GM12878 (cell line): ENCODE measurements around the gene TBCCD1. TPM values are rescaled to one million over a fixed set of nuclear protein-coding genes. Genes with fewer than 3 reads are reported as not detected.

Experiments used
- BACH1 ChIP-seq: fragments of 450-650 bp; IDR thresholded peaks from 2 replicates; pipeline ENCODE4 v1.6.1; 2017; ENCODE audit warnings: mild to moderate bottlenecking, borderline replicate concordance
- CEBPB ChIP-seq, 2 experiments: fragments of 150-350 bp in 1 of 2; IDR thresholded peaks; 2 replicates each; pipeline ENCODE4 v1.6.1; 2012 to 2014; ENCODE audit warnings: low read depth in 2 of 2, low read length in 2 of 2, borderline replicate concordance in 1 of 2, inconsistent platforms in 1 of 2
- CHD2 ChIP-seq: IDR thresholded peaks from 2 replicates; pipeline ENCODE4 v1.6.1; 2011; ENCODE audit warnings: low read depth, low read length, improper control_type of control experiment, borderline replicate concordance
- FOS ChIP-seq: IDR thresholded peaks from 3 replicates; pipeline ENCODE4 v1.6.1; 2011; ENCODE audit warnings: borderline replicate concordance; ENCODE audit not compliant: insufficient read length; ENCODE audit errors: extremely low read depth
- GATAD2B ChIP-seq: fragments of 450-650 bp; conservative IDR thresholded peaks from 2 replicates; pipeline ENCODE4 v1.6.1; 2017; ENCODE audit warnings: low read depth, mild to moderate bottlenecking, moderate library complexity
- HDAC2 ChIP-seq: fragments of 200-600 bp; sonication (generic); IDR thresholded peaks from 2 replicates; pipeline ENCODE4 v1.6.1; 2017
- IKZF1 ChIP-seq: fragments of 450-650 bp; conservative IDR thresholded peaks from 2 replicates; pipeline ENCODE4 v1.6.1; 2017; ENCODE audit warnings: antibody characterized with exemption, mild to moderate bottlenecking
- IRF4 ChIP-seq: IDR thresholded peaks from 2 replicates; pipeline ENCODE4 v1.6.1; 2011; ENCODE audit warnings: low read depth, low read length
- KLF5 ChIP-seq: fragments of 450-650 bp; IDR thresholded peaks from 2 replicates; pipeline ENCODE4 v1.6.1; 2014; ENCODE audit warnings: mild to moderate bottlenecking; ENCODE audit not compliant: partially characterized antibody
- LARP7 ChIP-seq: fragments of 450-650 bp; IDR thresholded peaks from 2 replicates; pipeline ENCODE4 v1.6.1; 2017; ENCODE audit warnings: mild to moderate bottlenecking
- MEF2A ChIP-seq: IDR thresholded peaks from 2 replicates; pipeline ENCODE4 v1.6.1; 2011; ENCODE audit warnings: low read depth, mild to moderate bottlenecking, low read length, moderate library complexity; ENCODE audit not compliant: insufficient read depth
- NBN ChIP-seq: fragments of 450-650 bp; IDR thresholded peaks from 2 replicates; pipeline ENCODE4 v1.6.1; 2016
- PAX5 ChIP-seq: IDR thresholded peaks from 2 replicates; pipeline ENCODE4 v1.6.1; 2011; ENCODE audit warnings: low read depth, low read length, borderline replicate concordance
- PML ChIP-seq: IDR thresholded peaks from 2 replicates; pipeline ENCODE4 v1.6.1; 2012; ENCODE audit warnings: low read length, inconsistent platforms
- POLR2A ChIP-seq: IDR thresholded peaks from 2 replicates; pipeline ENCODE4 v1.6.1; 2011; ENCODE audit warnings: low read depth, mild to moderate bottlenecking, low read length
- POU2F2 ChIP-seq: IDR thresholded peaks from 3 replicates; pipeline ENCODE4 v1.6.1; 2011; ENCODE audit warnings: low read depth, mild to moderate bottlenecking, low read length, borderline replicate concordance
- RFX5 ChIP-seq: IDR thresholded peaks from 2 replicates; pipeline ENCODE4 v1.6.1; 2011; ENCODE audit warnings: low read depth, low read length, improper control_type of control experiment
- RUNX3 ChIP-seq: IDR thresholded peaks from 2 replicates; pipeline ENCODE4 v1.6.1; 2012; ENCODE audit warnings: low read length, inconsistent platforms
- SMAD1 ChIP-seq: fragments of 450-650 bp; IDR thresholded peaks from 2 replicates; pipeline ENCODE4 v1.6.1; 2018; ENCODE audit warnings: mild to moderate bottlenecking, low read depth; ENCODE audit not compliant: partially characterized antibody
- TARDBP ChIP-seq: IDR thresholded peaks from 2 replicates; pipeline ENCODE4 v1.6.1; 2016; ENCODE audit warnings: borderline replicate concordance
- TCF7 ChIP-seq: IDR thresholded peaks from 2 replicates; pipeline ENCODE4 v1.6.1; 2014; ENCODE audit warnings: antibody characterized with exemption, borderline replicate concordance
- YY1 ChIP-seq: IDR thresholded peaks from 2 replicates; pipeline ENCODE4 v1.6.1; 2011; ENCODE audit warnings: low read depth, mild to moderate bottlenecking, low read length
- polyA plus RNA-seq, 11 experiments: library from polyadenylated mRNA; depleted of rRNA in 4 of 11; unstranded in 6 of 11; stranded (reverse) in 5 of 11; fragments of >200 nt; fragmentation: Nextera tagmentation in 4 of 11; fragmentation: Illumina TruSeq in 1 of 11; extraction: Ambion mirVana in 4 of 11; extraction: Trizol in 1 of 11; gene quantifications; 1 replicate in 1 of 11; 2 replicates in 10 of 11; pipeline versions ENCODE4 v1.2.1 to v1.2.3, GENCODE V29; 2011 to 2016; ENCODE audit warnings: inconsistent platforms in 2 of 11, missing spikeins in 2 of 11, low read depth in 1 of 11
- total RNA-seq, 4 experiments: library from RNA; depleted of rRNA in 3 of 4; stranded (reverse); fragments of >200 nt in 3 of 4; fragmentation: Illumina TruSeq in 1 of 4; extraction: Trizol in 1 of 4; gene quantifications; 2 replicates each; pipeline versions ENCODE4 v1.2.1 to v1.2.3, GENCODE V29; 2013 to 2021
- TF ChIP-seq, protein P1 (sequence below): fragments of 450-650 bp; IDR thresholded peaks from 2 replicates; pipeline ENCODE4 v1.6.1; 2016; ENCODE audit warnings: mild to moderate bottlenecking
- TF ChIP-seq, protein P2 (sequence below): IDR thresholded peaks from 2 replicates; pipeline ENCODE4 v1.6.1; 2011; ENCODE audit warnings: mild to moderate bottlenecking, low read depth, low read length, moderate library complexity; ENCODE audit not compliant: insufficient replicate concordance

The TBCCD1 gene
- total and polyA plus RNA-seq, 10 of the 15 experiments (the other 5 are each of a cell fraction or from before 2014, with no cell fraction given), result 6.9 to 23.4 (median 14.7) TPM

- peak in 1 of 2 experiments; percentile 11; a peak in 1 of 4 replicates for TF ChIP-seq CEBPB (IDR thresholded peaks at IDR 0.05; ENCODE audit: borderline replicate concordance in 1 of 2, low read depth in 2 of 2, low read length in 2 of 2)
- TF ChIP-seq, protein P1, sequence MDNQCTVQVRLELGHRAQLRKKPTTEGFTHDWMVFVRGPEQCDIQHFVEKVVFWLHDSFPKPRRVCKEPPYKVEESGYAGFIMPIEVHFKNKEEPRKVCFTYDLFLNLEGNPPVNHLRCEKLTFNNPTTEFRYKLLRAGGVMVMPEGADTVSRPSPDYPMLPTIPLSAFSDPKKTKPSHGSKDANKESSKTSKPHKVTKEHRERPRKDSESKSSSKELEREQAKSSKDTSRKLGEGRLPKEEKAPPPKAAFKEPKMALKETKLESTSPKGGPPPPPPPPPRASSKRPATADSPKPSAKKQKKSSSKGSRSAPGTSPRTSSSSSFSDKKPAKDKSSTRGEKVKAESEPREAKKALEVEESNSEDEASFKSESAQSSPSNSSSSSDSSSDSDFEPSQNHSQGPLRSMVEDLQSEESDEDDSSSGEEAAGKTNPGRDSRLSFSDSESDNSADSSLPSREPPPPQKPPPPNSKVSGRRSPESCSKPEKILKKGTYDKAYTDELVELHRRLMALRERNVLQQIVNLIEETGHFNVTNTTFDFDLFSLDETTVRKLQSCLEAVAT, result peak; percentile 41; the same call in 1 of the 2 replicates
- TF ChIP-seq NBN, result peak; percentile 77; the same call in 1 of the 2 replicates
- TF ChIP-seq POLR2A, result no peak
- peak; percentile 74; the same call in 1 of the 2 replicates for TF ChIP-seq TARDBP
- TF ChIP-seq YY1, result no peak
- no peak for TF ChIP-seq RFX5
- no peak for TF ChIP-seq HDAC2
- 0 out of 3 replicates have a peak, but pooled peaks have one; percentile 33 for TF ChIP-seq POU2F2
- no peak for TF ChIP-seq LARP7
- peak; percentile 74; the same call in 1 of the 2 replicates for TF ChIP-seq MEF2A
- no peak for TF ChIP-seq FOS
- no peak; the same call in 1 of the 2 replicates for TF ChIP-seq IRF4
- peak; percentile 35; the same call in 1 of the 2 replicates for TF ChIP-seq CHD2
- TF ChIP-seq IKZF1, result peak; percentile 93
- TF ChIP-seq, protein P2, sequence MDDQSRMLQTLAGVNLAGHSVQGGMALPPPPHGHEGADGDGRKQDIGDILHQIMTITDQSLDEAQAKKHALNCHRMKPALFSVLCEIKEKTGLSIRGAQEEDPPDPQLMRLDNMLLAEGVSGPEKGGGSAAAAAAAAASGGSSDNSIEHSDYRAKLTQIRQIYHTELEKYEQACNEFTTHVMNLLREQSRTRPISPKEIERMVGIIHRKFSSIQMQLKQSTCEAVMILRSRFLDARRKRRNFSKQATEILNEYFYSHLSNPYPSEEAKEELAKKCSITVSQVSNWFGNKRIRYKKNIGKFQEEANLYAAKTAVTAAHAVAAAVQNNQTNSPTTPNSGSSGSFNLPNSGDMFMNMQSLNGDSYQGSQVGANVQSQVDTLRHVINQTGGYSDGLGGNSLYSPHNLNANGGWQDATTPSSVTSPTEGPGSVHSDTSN, result peak; percentile 45
- TF ChIP-seq GATAD2B, result no peak; the same call in 1 of the 2 replicates
- peak; percentile 68; the same call in 1 of the 2 replicates for TF ChIP-seq PAX5
- TF ChIP-seq BACH1, result no peak; the same call in 1 of the 2 replicates
- no peak for TF ChIP-seq KLF5
- no peak for TF ChIP-seq SMAD1
- TF ChIP-seq RUNX3, result peak; percentile 88
- peak; percentile 92 for TF ChIP-seq TCF7
- peak; percentile 69 for TF ChIP-seq PML
Measured at GRCh38 chr3:186534113-186534669, 32.9 kb downstream of the TBCCD1 start (continued).
